GDM1 (cell line): ENCODE measurements around the gene NOG.

Experiments
- DNase-seq: peaks from one replicate; lab custom pipeline; 2025; lab: John Stamatoyannopoulos, UW

Gene NOG

GRCh38 chr17:56596691-56597494 is 3.4 kb downstream of the NOG start:
- no peak for DNase-seq

GRCh38 chr17:56597495-56597990 is 4.0 kb downstream of the NOG start:
- no peak for DNase-seq

- no peak for DNase-seq
Measured at GRCh38 chr17:56598466-56598865, 5.0 kb downstream of the NOG start.

- DNase-seq, result no peak
Measured at GRCh38 chr17:56599088-56599487, 5.6 kb downstream of the NOG start.

GRCh38 chr17:56599566-56599965 is 6.1 kb downstream of the NOG start:
- no peak for DNase-seq

GRCh38 chr17:56600256-56600655 is 6.8 kb downstream of the NOG start:
- no peak for DNase-seq

- DNase-seq, result no peak
Measured at GRCh38 chr17:56601591-56601990, 8.1 kb downstream of the NOG start.

GRCh38 chr17:56602292-56603130 is 9.0 kb downstream of the NOG start:
- no peak for DNase-seq

- no peak for DNase-seq
Measured at GRCh38 chr17:56603486-56604238, 10.2 kb downstream of the NOG start.

- peak; percentile 15 for DNase-seq
Measured at GRCh38 chr17:56604691-56605290, 11.3 kb downstream of the NOG start.

- no peak for DNase-seq
Measured at GRCh38 chr17:56608944-56609343, 15.4 kb downstream of the NOG start.

- DNase-seq, result no peak
Measured at GRCh38 chr17:56610321-56610720, 16.8 kb downstream of the NOG start.

- no peak for DNase-seq
Measured at GRCh38 chr17:56613131-56613530, 19.6 kb downstream of the NOG start.

GRCh38 chr17:56614522-56614921 is 21.0 kb downstream of the NOG start:
- DNase-seq, result no peak

GRCh38 chr17:56616239-56616638 is 22.7 kb downstream of the NOG start:
- no peak for DNase-seq

GRCh38 chr17:56623383-56623782 is 29.9 kb downstream of the NOG start:
- no peak for DNase-seq

- no peak for DNase-seq
Measured at GRCh38 chr17:56624309-56624708, 30.8 kb downstream of the NOG start.

- DNase-seq, result no peak
Measured at GRCh38 chr17:56624912-56625311, 31.4 kb downstream of the NOG start.

- DNase-seq, result peak; percentile 11
Measured at GRCh38 chr17:56629531-56630075, 36.1 kb downstream of the NOG start.

GRCh38 chr17:56630202-56630601 is 36.7 kb downstream of the NOG start:
- no peak for DNase-seq

- DNase-seq, result no peak
Measured at GRCh38 chr17:56633681-56634080, 40.2 kb downstream of the NOG start.

- no peak for DNase-seq
Measured at GRCh38 chr17:56635641-56636040, 42.1 kb downstream of the NOG start.
